ENCODE results near the gene SYTL2.
"Not testable (repeated sequence)": the region's sequence is repeated elsewhere in the genome, so short reads cannot be mapped to it uniquely, and the experiment has no call there.

SYTL2 gene, protein sequence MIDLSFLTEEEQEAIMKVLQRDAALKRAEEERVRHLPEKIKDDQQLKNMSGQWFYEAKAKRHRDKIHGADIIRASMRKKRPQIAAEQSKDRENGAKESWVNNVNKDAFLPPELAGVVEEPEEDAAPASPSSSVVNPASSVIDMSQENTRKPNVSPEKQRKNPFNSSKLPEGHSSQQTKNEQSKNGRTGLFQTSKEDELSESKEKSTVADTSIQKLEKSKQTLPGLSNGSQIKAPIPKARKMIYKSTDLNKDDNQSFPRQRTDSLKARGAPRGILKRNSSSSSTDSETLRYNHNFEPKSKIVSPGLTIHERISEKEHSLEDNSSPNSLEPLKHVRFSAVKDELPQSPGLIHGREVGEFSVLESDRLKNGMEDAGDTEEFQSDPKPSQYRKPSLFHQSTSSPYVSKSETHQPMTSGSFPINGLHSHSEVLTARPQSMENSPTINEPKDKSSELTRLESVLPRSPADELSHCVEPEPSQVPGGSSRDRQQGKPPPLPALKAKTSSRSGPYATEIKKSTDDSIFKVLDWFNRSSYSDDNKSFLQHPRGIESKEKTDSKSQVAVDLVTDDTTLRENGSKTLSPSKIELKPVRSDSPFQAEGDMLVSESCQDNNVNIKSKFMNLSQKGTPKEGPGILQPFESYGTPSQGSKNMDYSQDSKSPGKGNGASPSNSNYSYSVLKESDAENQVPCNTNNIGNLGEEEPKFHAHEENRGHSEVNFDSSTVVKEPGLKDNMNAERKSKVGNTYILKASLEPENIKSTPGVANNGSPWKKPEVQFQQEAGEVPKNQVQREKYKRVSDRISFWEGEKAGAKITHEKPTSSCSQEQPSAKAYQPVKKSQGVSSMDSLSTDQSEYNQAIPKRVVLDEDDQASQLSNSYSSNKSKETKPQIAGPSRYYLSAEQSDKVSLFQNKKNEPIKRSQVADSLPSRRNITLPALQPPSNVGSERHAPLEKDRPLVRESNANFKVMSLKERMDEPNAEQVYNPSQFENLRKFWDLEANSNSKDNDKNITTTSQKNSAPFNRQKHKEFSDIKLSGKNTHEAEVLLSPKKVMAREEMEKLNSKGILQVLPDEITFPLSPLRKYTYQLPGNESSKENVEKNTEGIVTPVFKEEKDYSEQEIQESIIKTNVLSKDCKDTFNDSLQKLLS (N-terminal part only)

DNA sequence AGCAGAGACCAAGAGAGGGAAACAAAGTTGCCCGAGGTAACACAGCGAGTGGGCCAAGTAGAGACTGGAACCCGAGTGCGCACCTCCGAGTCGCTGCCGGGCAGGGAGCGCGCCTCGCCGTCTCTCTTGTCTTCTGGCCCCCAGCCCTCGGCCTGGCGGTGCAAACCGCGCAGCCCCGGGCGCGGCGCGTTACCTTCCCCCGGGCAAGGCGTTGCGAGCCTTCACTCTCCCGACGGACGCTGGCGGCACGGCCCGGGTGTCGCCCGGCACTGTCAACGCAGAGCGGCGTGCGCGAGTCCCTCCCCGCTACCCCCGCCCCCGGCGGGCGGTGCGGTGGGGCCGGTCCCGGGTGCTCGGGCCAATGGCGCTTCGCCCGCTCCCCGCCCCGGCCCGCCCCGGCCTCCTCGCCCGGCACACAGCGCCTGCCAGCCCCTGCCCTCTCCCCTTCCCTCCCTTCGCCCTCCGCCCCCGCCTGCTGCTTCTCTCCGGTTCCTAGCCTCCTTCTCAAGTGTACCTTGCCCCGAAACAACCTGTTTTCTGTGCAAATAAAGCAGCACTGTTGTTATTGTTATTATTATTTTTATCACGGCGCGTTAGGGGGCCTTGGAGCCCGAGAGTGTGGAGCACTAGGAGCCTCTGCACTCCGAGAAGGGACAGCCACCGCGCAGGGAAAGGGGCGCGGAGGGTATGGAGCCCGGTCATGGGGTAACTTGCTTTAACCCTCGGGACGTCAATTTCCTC is at the start of gene SYTL2:
SYTL2 (minus strand) TSS at position 271 of the 741 bp plus-strand sequence. CDS start 53,416 bp downstream, outside the sequence.
- DNase-seq: peak; percentile 36

DNA sequence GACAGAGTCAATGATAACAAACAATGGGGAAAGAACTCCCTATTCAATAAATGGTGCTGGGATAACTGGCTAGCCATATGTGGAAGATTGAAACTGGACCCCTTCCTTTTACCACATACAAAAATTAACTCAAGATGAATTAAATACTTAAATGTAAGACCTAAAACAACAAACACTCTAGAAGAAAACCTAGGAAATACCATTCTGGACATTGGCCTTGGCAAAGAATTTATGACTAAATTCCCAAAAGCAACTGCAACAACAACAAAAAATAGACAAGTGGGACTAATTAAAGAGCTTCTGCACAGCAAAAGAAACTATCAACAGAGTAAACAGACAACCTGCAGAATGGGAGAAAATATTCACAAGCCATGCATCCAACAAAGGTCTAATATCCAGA is 48.6 kb upstream of the SYTL2 start:
- DNase-seq: not testable (repeated sequence)

DNA sequence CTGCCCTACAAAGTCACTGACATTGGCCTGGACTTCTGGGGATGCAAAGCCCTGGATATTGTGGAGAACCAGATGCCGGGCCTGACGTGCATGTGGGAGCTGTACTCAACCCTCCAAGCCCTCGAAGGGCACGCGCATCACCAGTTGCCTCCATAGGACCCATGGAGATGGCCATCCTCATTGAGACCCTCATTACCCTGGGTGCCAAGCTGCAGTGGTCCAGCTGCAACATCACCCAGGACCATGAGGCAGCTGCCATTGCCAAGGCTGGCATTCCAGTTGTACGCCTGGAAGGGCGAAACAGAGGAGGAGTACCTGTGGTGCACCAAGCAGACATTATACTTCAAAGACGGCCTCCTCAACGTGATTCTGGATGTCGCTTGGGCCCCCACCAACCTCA is 46.2 kb upstream of the SYTL2 start:
- DNase-seq: no peak

DNA sequence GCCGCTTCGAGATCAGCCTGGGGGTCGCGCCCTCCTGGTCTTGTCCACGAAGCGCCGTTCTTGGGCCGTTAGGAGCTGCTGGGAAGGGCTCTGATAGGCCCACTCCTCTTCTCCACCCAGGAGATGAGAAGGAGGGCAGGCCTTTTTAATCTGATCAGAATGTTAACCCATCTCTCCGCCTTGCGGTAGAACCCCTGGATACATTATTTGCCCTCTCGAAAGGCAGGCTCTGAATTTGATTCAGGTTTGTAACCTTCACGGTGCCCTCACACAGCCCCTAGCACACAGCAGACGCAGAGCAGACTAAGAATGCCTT is 44.4 kb upstream of the SYTL2 start, which contains the start of gene CCDC83:
CCDC83 (plus strand) TSS at position 43 of the 316 bp plus-strand sequence. CDS start 9,741 bp downstream, outside the sequence.
- DNase-seq: no peak

DNA sequence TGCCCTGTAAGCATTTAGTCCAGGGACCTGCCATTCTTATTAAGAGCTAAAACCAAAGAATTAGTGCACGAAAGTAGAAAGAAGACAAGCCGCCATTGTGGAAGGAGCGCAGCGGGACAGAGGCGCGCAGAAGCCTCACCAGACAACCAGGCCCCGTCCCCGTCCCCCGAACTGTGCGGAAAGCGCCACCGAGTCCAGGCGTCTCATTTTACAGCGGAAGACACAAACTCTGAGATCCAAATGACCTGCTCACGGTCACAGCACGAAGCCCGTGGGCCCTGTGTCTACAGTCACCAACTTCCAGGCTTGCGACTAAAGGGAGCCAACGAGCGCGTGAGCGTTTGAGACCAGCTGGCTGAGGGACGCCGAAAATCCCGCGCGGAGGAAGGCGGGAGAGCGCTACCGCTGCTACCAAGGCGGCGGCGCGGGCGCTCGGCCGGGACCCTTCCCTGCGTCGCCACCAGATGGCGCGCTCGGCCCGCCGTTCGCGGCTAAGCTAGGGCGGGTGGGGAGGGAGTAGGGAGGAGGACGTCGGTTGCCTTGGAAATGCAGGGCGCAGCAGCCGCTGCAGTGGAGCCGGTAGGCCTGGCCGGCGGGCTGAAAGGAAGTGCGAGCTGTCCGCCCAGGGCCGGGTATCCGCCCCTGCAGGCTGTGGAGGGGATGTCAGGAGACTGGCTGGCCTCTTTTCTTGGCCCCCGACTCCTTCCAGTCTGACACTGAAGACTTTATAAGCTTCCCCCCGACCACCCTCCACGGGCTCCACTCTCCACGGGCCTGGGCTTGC is 43.8 kb upstream of the SYTL2 start:
- DNase-seq: peak; percentile 90

DNA sequence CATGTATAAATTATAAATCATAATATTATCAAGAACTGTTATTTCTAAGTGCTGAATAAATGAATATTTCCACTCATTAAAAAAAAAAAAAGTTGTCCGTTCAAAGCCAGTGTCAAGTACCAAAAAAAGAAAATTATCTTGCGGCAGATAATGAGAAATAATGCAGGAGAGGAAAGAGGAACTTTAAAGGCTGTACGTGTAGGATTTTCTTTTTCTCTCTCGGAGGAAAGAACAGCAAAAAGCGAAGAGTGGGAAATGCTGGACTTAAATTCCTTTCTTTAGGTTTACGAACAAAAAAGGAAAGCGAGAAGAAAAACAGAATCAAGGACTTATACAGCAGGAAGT is 43.2 kb upstream of the SYTL2 start:
- no peak for DNase-seq

DNA sequence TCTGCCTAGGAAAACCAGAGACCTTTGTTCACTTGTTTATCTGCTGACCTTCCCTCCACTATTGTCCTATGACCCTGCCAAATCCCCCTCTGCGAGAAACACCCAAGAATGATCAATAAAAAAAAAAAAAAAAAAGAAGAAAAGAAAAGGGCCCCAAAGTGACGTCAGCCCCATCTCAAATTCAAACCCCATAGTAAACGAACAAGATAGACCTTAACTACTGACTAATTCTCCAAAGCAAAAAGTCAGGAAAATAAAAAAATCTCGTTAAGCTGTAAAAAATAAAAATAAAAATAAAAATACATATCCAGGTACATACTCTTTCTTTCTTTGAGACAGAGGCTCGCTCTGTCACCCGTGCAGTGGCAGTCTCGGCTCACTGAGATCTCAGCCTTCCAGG is 42.6 kb upstream of the SYTL2 start:
- not testable (repeated sequence) for DNase-seq

DNA sequence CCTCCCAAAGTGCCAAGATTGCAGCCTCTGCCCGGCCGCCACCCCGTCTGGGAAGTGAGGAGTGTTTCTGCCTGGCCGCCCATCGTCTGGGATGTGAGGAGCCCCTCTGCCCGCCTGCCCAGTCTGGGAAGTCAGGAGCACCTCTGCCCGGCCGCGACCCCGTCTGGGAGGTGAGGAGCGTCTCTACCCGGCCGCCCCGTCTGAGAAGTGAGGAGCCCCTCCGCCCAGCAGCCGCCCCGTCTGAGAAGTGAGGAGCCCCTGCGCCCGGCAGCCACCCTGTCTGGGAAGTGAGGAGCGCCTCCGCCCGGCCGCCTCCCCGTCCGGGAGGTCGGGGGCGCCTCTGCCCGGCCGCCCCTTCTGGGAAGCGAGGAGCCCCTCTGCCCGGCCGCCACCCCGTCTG is 41.8 kb upstream of the SYTL2 start:
- not testable (repeated sequence) for DNase-seq

DNA sequence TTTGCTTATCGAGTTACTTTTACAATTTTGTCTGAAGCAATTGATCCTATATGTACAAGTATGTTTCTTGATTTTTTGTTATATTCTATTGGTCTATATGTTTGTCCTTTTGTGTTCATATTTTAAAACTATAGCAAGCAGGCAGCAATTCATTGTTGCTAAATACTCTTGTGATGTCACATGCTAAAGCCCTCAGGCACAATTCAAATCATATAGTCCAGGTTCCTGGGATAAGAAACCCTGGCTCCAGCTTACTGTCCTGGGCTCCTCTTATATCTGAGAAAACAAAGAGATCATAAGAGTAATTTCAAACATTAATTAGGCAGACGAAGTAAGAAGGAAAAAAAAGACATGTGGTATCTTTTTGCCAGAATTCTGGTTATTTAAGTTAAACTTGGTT is 37.6 kb upstream of the SYTL2 start:
- no peak for DNase-seq

DNA sequence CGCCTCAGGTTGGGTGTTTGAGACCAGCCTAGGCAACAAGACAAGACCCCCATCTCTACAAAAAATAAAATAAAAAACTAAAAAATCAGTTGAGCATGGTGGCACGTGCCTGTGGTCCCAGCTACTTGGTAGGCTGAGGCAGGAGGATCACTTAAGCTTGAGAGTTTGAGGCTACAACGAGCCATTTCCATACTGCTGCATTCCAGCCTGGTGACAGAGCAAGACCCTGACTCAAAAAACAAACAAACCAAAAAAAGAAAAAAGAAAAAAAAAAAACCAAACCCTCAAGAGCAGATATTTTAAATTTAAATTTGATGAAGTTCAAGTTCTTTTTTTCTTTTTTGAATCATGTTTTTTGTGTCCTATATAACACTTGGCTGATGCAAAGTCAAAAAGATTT is 37.1 kb upstream of the SYTL2 start:
- DNase-seq: no peak

DNA sequence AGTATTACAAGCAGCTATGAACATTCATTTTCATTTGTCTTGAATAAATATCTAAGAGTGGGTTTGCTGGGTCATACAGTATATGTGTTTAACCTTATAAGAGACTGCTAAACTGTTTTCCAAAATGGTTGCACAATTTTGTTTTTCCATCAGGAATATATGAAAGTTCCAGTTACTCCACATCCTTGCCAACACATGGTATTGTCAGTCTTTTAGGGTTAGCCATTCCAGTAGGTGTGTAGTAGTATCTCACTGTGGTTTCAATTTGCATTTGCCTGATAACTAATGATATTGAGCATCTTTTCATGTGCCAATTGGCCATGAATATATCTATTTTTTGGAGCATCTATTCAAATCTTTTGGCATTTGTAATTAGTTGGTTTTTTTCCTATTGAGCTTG is 36.5 kb upstream of the SYTL2 start:
- DNase-seq: no peak

DNA sequence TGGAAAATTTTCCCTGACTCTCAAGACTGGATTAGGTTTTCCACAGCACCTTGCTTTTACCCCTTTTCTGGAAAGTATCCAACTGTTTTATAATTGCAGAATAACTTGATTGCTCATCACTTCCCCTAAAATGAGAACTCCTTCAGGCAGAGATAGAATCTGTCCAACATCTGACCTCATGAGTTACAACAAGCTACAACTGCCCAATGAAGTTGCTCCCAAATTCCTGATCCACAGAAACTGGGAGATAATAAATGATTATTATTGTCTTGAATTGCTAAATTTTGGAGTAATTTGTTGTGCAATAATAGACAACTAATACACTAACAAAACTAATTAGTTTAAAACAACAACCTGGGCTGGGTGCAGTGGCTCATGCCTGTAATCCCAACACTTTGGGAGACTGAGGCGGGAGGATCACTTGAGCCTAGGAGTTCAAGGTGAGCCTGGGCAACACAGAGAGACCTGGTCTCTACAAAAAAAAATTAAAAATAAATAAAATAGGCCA is 34.2 kb upstream of the SYTL2 start:
- DNase-seq: no peak

DNA sequence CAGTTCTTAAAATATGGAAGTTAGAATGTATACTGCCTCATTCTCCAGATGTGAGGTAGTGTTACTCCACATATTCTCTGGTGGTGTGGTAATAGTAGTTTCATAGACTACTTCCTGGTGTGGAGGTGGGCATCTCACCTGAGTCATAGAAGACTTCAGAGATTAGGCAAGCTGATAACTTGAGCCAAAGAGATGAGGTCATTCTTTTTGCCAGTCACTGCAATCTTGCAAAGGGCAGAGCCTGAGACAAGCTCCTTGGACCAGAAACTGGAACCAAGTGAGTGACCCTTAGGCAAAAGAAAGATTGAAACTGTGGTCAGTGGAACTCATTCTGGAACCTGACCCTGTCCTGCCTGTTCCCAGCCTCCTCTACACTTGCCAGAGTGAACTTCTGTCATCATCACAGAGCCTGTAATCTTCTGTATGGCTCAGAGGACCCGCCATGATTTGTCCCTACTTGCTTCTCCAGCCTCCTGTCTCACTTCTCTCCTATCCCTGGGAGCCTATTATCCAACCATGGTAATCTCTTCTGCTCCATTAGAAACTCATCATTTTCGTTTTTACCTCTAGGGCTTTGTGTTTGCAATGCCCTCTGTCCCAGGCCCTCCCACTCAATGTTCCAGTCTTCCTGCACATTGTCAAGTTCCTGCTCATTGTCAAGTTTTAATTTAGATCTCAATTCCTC is 33.6 kb upstream of the SYTL2 start:
- no peak for DNase-seq

DNA sequence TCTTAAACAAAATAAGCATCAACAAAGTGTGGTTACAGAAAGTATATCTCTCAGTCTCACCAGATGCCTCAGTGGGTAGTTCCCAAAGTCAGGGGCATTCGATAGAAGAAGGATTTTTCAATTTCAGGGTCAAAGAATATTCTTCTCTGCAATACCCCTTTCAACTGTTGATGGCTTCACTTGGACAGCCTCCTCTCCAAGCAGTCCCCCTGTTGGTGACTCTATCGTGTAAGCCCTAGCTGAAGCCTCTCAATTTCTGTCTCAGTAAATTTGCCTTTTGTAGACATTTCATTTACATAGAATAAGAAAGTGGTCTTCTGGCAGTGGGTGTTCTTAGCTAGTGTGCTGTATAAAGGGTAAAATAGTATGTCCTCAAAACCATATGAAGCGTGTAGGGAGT is 33.0 kb upstream of the SYTL2 start:
- DNase-seq: no peak

DNA sequence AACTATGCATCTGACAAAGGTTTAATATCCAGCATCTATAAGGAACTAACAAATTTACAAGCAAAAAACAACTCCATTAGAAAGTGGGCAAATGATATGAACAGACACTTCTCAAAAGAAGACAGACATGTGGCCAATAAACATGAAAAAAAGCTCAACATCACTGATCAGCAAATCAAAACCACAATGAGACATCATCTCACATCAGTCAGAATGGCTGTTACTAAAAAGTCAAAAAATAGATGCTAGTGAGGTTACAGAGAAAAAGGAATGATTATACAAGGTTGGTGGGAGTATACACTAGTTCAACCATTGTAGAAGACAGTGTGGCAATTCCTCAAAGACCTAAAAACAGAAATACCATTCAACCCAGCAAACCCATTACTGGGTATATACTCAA is 30.0 kb upstream of the SYTL2 start:
- DNase-seq: not testable (repeated sequence)

DNA sequence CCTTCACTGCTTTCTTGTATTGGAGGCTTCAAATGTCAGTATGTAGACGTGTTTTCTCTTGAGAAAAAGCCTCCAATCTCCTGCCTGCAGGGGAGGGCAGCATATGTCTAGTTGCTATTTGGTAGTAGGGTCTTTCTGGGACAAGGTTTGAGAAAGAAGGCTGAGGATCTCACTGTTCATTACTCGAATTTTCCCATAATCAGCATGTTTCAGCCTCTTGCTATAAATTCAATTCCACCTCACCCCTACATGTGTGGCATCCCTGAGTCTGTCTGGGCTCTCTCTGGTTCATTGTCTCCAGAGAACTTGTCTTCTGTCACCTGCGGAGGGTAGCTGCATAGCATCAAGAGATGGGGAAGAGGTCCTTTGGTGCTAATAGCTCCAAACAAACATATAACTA is 24.8 kb upstream of the SYTL2 start:
- no peak for DNase-seq

DNA sequence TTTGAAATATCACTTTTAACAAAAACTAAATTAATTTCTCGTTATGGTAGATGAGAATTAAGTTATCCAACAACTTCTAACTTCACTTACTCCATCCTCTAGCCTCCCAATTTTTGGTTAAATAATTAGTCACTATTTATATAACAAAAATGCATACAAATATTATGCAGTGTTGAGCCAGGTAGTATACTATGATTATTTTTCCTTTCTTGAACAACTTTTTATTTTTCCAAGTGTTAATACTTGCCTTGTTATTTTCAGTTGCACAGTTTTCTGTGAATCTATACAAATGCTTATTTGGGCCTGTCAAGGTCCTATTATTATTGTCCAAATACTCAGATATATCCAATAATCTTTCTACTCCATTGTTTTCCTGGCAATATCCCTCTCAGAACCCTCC is 24.3 kb upstream of the SYTL2 start:
- DNase-seq: no peak

DNA sequence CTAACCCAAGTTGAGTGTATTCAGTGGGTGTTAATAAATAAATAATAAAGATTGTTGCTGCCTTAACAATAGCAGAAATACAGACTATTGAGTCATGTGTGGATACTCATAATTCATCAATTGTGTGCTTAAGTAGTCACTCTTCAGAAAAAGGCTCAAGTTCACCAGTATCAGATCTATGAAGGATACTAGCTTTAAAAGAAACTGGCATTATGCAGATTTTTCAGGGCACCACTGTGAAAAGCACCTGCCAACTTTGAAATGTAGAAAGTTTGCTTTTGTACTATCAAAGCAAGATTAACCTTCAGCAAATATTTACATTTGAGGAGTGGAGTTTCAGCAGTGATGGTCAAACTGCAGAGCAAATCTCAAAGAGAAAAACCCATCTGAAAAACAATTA is 20.1 kb upstream of the SYTL2 start:
- DNase-seq: no peak

DNA sequence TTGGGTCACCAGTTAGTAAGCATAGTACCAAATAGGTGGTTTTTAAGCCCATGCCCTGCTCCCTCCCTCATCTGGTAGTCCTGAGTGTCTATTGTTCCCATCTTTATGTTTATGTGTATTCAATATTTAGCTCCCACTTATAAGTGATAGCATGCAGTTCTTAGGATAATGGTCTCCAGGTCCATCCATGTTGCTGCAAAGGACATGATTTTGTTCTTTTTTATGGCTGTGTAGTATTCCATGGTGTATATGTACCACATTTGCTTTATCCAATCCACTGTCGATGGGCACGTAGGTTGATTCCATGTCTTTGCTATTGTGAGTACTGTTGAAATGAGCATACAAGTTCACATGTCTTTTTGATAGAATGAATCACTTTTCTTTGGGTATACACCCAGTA is 18.2 kb upstream of the SYTL2 start:
- DNase-seq: no peak

DNA sequence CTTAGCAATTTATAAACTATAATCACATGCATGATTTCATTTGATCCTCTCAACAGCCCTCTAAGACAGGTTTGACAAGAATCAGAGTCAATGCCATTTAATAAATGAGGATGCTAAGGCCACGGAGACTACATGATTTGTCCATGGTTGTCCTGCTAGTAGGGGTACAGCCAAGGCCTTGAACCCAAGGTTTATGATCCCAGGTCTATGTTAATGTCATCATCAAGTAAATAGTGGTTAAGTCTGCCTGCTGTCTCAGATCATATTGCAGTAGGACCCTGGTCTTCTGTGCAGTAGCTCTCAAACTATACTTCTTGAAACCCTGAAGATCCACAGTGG is 17.7 kb upstream of the SYTL2 start:
- DNase-seq: no peak
